Measurements from ENCODE around the gene PMEPA1. TPM values are rescaled to one million over a fixed set of nuclear protein-coding genes. Genes with fewer than 3 reads are reported as not detected.

The PMEPA1 gene
- total and polyA plus RNA-seq, 2 donors (not counting 3 experiments of a cell fraction or from before 2014, with no cell fraction given): 31.6 to 33.2 TPM

- FAIRE-seq: no peak
Observed at GRCh38 chr20:57757767-57758166, 48.0 kb upstream of the PMEPA1 start.

GRCh38 chr20:57756921-57757320 is 47.1 kb upstream of the PMEPA1 start:
- Histone ChIP-seq H4K20me1 (replicated peaks; ENCODE audit: control insufficient read depth, extremely low read depth, insufficient read depth, low read length) (no peaks in the 10 kb centered on the region), H2AFZ (ENCODE audit: low read depth, low read length) (no peak overlapping the region), H3K4me2 (ENCODE audit: insufficient read depth, low read length) (no peak overlapping the region), H3K9ac (replicated peaks; ENCODE audit: extremely low read depth, insufficient read depth, low read length) (no peak overlapping the region), H3K36me3 (ENCODE audit: control insufficient read depth in 2 of 2, extremely low read depth in 1 of 2, insufficient read depth in 2 of 2, low read length in 2 of 2) (no peaks in the 10 kb centered on the region), H3K9me1 (replicated peaks; ENCODE audit: control insufficient read depth, extremely low read depth, insufficient read depth, low read length) (no peaks in the 10 kb centered on the region), H3K4me3 (replicated peaks in 1 of 3; ENCODE audit: insufficient read depth in 1 of 3, low read depth in 1 of 3, low read length in 3 of 3) (no peak overlapping the region), H3K9me3 (replicated peaks; ENCODE audit: control insufficient read depth, insufficient read depth, low read length) (peaks cover 2% of the 10 kb centered on the region), H3K27ac (ENCODE audit: insufficient read depth, low read depth, low read length) (no peak overlapping the region), H3K4me1 (ENCODE audit: control insufficient read depth, extremely low read depth, insufficient read depth, low read length) (no peaks in the 10 kb centered on the region), H3K27me3 (ENCODE audit: control insufficient read depth in 2 of 2, insufficient read depth in 2 of 2, low read length in 2 of 2) (peaks cover 10 to 21% of the 10 kb centered on the region in 2 experiments), H3K79me2 (ENCODE audit: control insufficient read depth, insufficient read depth, low read length) (no peaks in the 10 kb centered on the region)
- intact Hi-C loops (cut with micrococcal nuclease) (no loop called here), dilution Hi-C loops (cut with MboI; ENCODE audit: extremely low pct_ligation_motif_present, low sequenced_read_pairs) (no loop called here)
- FAIRE-seq (no peak), DNase-seq (ENCODE audit: low read depth, low spot score) (no peak)
- BruUV-seq (replicated peaks): no TSS peak
- ChIA-PET CTCF (no interaction called here), POLR2A (no interaction called here)
- TF ChIP-seq CTCF (IDR thresholded peaks at IDR 0.05; ENCODE audit: extremely low read depth in 1 of 2, insufficient read depth in 1 of 2, low read depth in 1 of 2, low read length in 2 of 2): no peak
- no peak for TF ChIP-seq MAX (IDR thresholded peaks at IDR 0.05; ENCODE audit: insufficient read depth, insufficient read length)
- TF ChIP-seq EZH2 (IDR thresholded peaks at IDR 0.05; ENCODE audit: borderline replicate concordance, low read depth, low read length, severe bottlenecking): no peak
- TF ChIP-seq GATA2 (IDR thresholded peaks at IDR 0.05; ENCODE audit: insufficient read depth, insufficient read length, low read depth, low read length): no peak
- no peak for TF ChIP-seq MYC (IDR thresholded peaks at IDR 0.05; ENCODE audit: low read depth, low read length)
- no peak for TF ChIP-seq FOS (IDR thresholded peaks at IDR 0.05; ENCODE audit: borderline replicate concordance, insufficient read depth, low read length)
- no peak for TF ChIP-seq JUN (IDR thresholded peaks at IDR 0.05; ENCODE audit: borderline replicate concordance, insufficient read depth, insufficient read length, low read depth)
- TF ChIP-seq POLR2AphosphoS5 (IDR thresholded peaks at IDR 0.05; ENCODE audit: insufficient read depth, low read depth, low read length): no peak
- TF ChIP-seq POLR2A (IDR thresholded peaks at IDR 0.05; ENCODE audit: low read depth, low read length): no peak

More at GRCh38 chr20:57757767-57758166, 48.0 kb upstream of the PMEPA1 start:
- Histone ChIP-seq H3K27ac (ENCODE audit: insufficient read depth, low read depth, low read length) (no peak overlapping the region), H3K4me1 (ENCODE audit: control insufficient read depth, extremely low read depth, insufficient read depth, low read length) (no peaks in the 10 kb centered on the region), H3K79me2 (ENCODE audit: control insufficient read depth, insufficient read depth, low read length) (no peaks in the 10 kb centered on the region), H3K27me3 (ENCODE audit: control insufficient read depth in 2 of 2, insufficient read depth in 2 of 2, low read length in 2 of 2) (peaks cover 10 to 21% of the 10 kb centered on the region in 2 experiments), H3K9me3 (replicated peaks; ENCODE audit: control insufficient read depth, insufficient read depth, low read length) (peaks cover 2% of the 10 kb centered on the region), H3K36me3 (ENCODE audit: control insufficient read depth in 2 of 2, extremely low read depth in 1 of 2, insufficient read depth in 2 of 2, low read length in 2 of 2) (no peaks in the 10 kb centered on the region), H3K4me3 (replicated peaks in 1 of 3; ENCODE audit: insufficient read depth in 1 of 3, low read depth in 1 of 3, low read length in 3 of 3) (no peak overlapping the region), H2AFZ (ENCODE audit: low read depth, low read length) (no peak overlapping the region), H4K20me1 (replicated peaks; ENCODE audit: control insufficient read depth, extremely low read depth, insufficient read depth, low read length) (no peaks in the 10 kb centered on the region), H3K4me2 (ENCODE audit: insufficient read depth, low read length) (no peak overlapping the region), H3K9me1 (replicated peaks; ENCODE audit: control insufficient read depth, extremely low read depth, insufficient read depth, low read length) (no peaks in the 10 kb centered on the region), H3K9ac (replicated peaks; ENCODE audit: extremely low read depth, insufficient read depth, low read length) (no peak overlapping the region)
- no peak for DNase-seq (ENCODE audit: low read depth, low spot score)
- intact Hi-C loops (cut with micrococcal nuclease) (no loop called here), dilution Hi-C loops (cut with MboI; ENCODE audit: extremely low pct_ligation_motif_present, low sequenced_read_pairs) (no loop called here)
- CTCF ChIA-PET: no interaction called here
- no TSS peak for BruUV-seq (replicated peaks)
- TF ChIP-seq EZH2 (IDR thresholded peaks at IDR 0.05; ENCODE audit: borderline replicate concordance, low read depth, low read length, severe bottlenecking) (no peak), MYC (IDR thresholded peaks at IDR 0.05; ENCODE audit: low read depth, low read length) (no peak)
- POLR2A ChIA-PET: no interaction called here

All from endothelial cell of umbilical vein (primary cell).